GM08714 (cell line): ENCODE measurements around the gene TAS2R38.

ENCODE experiments used
- H3K4me3 ChIP-seq: fragments of 200-500 bp; sonication (Bioruptor generic); 2 replicates; pipeline ENCODE4 v1.5.1; 2014; ENCODE audit warnings: mild to moderate bottlenecking, low read length, inconsistent platforms
- ZNF274 ChIP-seq: IDR thresholded peaks from 2 replicates; pipeline ENCODE4 v1.6.1; 2012; ENCODE audit warnings: mild to moderate bottlenecking, low read depth, low read length

The TAS2R38 gene

DNA sequence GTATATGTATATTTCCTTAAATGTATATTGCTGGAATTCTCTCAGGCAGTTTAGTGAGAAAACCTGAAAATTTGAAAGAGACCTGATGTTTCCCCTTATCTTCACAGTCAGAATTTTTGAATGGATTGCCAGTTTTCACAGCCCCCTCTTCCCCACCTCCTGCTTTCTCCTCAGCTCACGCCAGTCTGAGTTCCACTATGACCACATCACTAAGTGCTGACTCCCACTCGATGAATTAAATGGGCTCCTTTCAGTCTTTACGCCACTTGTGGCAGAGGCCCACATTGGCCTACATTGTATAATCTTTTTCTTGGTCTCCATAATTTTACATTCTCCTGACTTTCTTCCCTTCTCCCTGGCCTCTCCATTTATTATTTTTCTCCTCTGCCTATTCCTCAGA, 23.7 kb downstream of the TAS2R38 start:
- no peak overlapping the region for H3K4me3 ChIP-seq
- TF ChIP-seq ZNF274, result no peak

DNA sequence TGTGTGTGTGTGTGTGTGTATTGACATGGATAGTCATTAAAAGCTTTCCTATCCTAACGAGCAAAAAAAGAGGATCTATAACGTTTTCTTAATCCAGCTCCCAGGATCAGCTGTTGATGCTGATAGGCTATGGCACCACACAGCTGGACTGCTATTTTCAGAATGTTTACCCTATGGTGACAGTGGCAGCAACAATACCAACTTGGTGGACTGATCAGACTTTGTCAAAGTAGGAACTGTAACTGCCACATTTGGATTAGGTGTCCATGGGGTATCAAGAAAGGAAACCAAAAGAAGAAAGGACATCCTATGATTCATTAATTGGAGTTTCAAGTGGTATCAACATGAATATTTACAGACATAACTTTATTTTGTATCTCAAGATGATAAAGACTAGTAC, 24.1 kb downstream of the TAS2R38 start:
- TF ChIP-seq ZNF274, result no peak
- no peak overlapping the region for H3K4me3 ChIP-seq

DNA sequence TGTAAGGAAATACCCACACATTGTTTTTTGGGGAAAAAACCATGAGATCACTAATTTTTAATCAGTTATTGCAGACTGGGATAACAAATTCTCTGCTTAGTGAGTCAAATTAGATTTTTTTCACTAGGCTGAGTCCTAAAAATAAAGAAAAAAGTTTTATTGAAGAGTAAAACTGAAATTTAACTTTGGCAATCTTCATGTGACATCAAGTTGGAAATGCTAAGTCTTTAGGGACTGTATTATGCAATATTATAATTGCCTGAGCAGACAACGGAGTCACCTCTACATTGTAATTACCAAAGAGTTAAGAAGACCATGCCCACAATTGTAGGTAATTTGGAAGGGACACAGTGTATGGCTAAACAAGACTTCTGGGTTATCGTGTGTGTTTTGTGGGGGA, 24.6 kb downstream of the TAS2R38 start:
- TF ChIP-seq ZNF274, result no peak

GRCh38 chr7:141946796-141947195, 26.8 kb downstream of the TAS2R38 start, which contains the start of gene CLEC5A:
TSS of gene CLEC5A (minus strand) at chr7:141946974. CDS start at chr7:141946292, 682 bp downstream.
- no peak for TF ChIP-seq ZNF274
- no peak within 1 kb of the TSS for H3K4me3 ChIP-seq

More for the DNA sequence above, 24.6 kb downstream of the TAS2R38 start:
- H3K4me3 ChIP-seq, result no peak overlapping the region

DNA sequence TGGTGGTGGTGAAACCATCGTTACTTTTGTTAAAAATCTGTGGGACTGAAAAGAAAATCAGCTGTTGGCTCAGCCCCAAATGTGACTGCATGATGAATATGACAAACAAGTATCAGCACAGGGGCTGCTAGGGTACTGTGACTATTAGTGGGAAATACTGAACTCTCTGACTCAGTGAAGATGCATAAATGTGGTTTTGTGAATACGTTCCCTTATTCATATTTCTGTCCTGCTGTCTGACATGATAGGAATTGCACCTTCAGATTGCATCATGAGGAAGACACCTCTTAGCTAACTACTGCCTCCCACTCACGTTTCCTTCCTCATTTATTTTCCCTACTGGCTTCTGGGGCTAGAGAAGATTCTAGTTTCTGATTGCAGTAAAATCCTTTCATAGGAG, 28.2 kb downstream of the TAS2R38 start:
- TF ChIP-seq ZNF274, result no peak
- H3K4me3 ChIP-seq, result no peak overlapping the region

- TF ChIP-seq ZNF274, result no peak
- no peak overlapping the region for H3K4me3 ChIP-seq
Measured at GRCh38 chr7:141944811-141945210, 28.8 kb downstream of the TAS2R38 start.

GRCh38 chr7:141943846-141944245, 29.7 kb downstream of the TAS2R38 start:
- no peak for TF ChIP-seq ZNF274
- no peak overlapping the region for H3K4me3 ChIP-seq

GRCh38 chr7:141941075-141941474, 32.5 kb downstream of the TAS2R38 start:
- no peak for TF ChIP-seq ZNF274

GRCh38 chr7:141930211-141930610, 43.4 kb downstream of the TAS2R38 start:
- TF ChIP-seq ZNF274, result no peak

More at GRCh38 chr7:141941075-141941474, 32.5 kb downstream of the TAS2R38 start:
- H3K4me3 ChIP-seq, result no peak overlapping the region

GRCh38 chr7:141928845-141929195, 44.8 kb downstream of the TAS2R38 start:
- TF ChIP-seq ZNF274, result no peak
- H3K4me3 ChIP-seq, result no peak overlapping the region

More at GRCh38 chr7:141930211-141930610, 43.4 kb downstream of the TAS2R38 start:
- H3K4me3 ChIP-seq, result no peak overlapping the region

GRCh38 chr7:141928146-141928844, 45.3 kb downstream of the TAS2R38 start:
- no peak for TF ChIP-seq ZNF274
- H3K4me3 ChIP-seq, result no peak overlapping the region
